HEK293 (cell line): Measurements from ENCODE around the gene SFXN1.

Source experiments
- CTCF ChIA-PET: fragments of 350-600 bp; formaldehyde crosslinking; extraction: SDS; loops from one replicate; lab custom pipeline; 2021; ENCODE audit warnings: antibody characterized with exemption; lab: Yijun Ruan, JAX
- POLR2A ChIA-PET: fragments of 300-600 bp; formaldehyde crosslinking; extraction: SDS; loops from one replicate; lab custom pipeline; 2020; ENCODE audit warnings: antibody characterized with exemption, inconsistent platforms; lab: Yijun Ruan, JAX
- H3K27ac ChIP-seq: fragments of 200-500 bp; sonication (Bioruptor generic); 2 replicates; pipeline ENCODE4 v1.5.1; 2014; ENCODE audit warnings: low read depth, low read length, control low read depth, inconsistent platforms; ENCODE audit errors: extremely low read depth
- H3K36me3 ChIP-seq, 2 experiments: fragments of 200-500 bp in 1 of 2; sonication (Bioruptor generic) in 1 of 2; 1 replicate in 1 of 2; 2 replicates in 1 of 2; pipeline ENCODE4 v1.5.1; 2014 to 2017; ENCODE audit warnings: inconsistent platforms in 2 of 2, low read length in 2 of 2; ENCODE audit not compliant: control insufficient read depth in 2 of 2, insufficient read depth in 1 of 2
- H3K4me1 ChIP-seq: fragments of 200-500 bp; sonication (Bioruptor generic); 2 replicates; pipeline ENCODE4 v1.5.1; 2014; ENCODE audit warnings: mild to moderate bottlenecking, low read length, inconsistent platforms; ENCODE audit not compliant: control insufficient read depth, insufficient read depth
- H3K4me3 ChIP-seq: 2 replicates; pipeline ENCODE4 v1.5.1; 2011; ENCODE audit warnings: low read depth, mild to moderate bottlenecking, control low read depth, low read length, moderate library complexity
- H3K9me3 ChIP-seq: fragments of 200-500 bp; sonication (Bioruptor generic); 2 replicates; pipeline ENCODE4 v1.5.1; 2014; ENCODE audit warnings: low read depth, low read length, inconsistent platforms; ENCODE audit not compliant: control insufficient read depth, insufficient read depth
- GFI1B ChIP-seq: fragments of 450-650 bp; formaldehyde crosslinking; IDR thresholded peaks from 2 replicates; pipeline ENCODE4 v1.5.1; 2016; ENCODE audit warnings: missing biosample characterization, missing genetic modification characterization
- HOXA7 ChIP-seq: sonication (generic); formaldehyde crosslinking; IDR thresholded peaks from 2 replicates; pipeline ENCODE4 v1.8.1; 2022; ENCODE audit warnings: missing genetic modification reagents, borderline replicate concordance
- MYNN ChIP-seq: fragments of 450-650 bp; formaldehyde crosslinking; IDR thresholded peaks from 2 replicates; pipeline ENCODE4 v1.5.1; 2016; ENCODE audit warnings: missing biosample characterization, missing genetic modification characterization, borderline replicate concordance
- OSR2 ChIP-seq: fragments of 450-650 bp; formaldehyde crosslinking; IDR thresholded peaks from 2 replicates; pipeline ENCODE4 v1.5.1; 2016; ENCODE audit warnings: missing biosample characterization, missing genetic modification characterization
- SCRT2 ChIP-seq: fragments of 450-650 bp; formaldehyde crosslinking; IDR thresholded peaks from 2 replicates; pipeline ENCODE4 v1.5.1; 2016; ENCODE audit warnings: missing biosample characterization, missing genetic modification characterization
- SETDB1 ChIP-seq: IDR thresholded peaks from one replicate; pipeline ENCODE4 v1.6.1; 2017; ENCODE audit warnings: mild to moderate bottlenecking, low read length, moderate library complexity, mixed read lengths; ENCODE audit not compliant: insufficient read length
- SP3 ChIP-seq: fragments of 450-650 bp; formaldehyde crosslinking; IDR thresholded peaks from 2 replicates; pipeline ENCODE4 v1.5.1; 2016; ENCODE audit warnings: missing biosample characterization, missing genetic modification characterization
- ZBTB1 ChIP-seq: fragments of 450-650 bp; formaldehyde crosslinking; IDR thresholded peaks from 2 replicates; pipeline ENCODE4 v1.5.1; 2016; ENCODE audit warnings: missing biosample characterization, missing genetic modification characterization
- ZBTB20 ChIP-seq: fragments of 450-650 bp; formaldehyde crosslinking; IDR thresholded peaks from 2 replicates; pipeline ENCODE4 v1.5.1; 2016; ENCODE audit warnings: missing biosample characterization, missing genetic modification characterization
- ZBTB49 ChIP-seq: fragments of 450-650 bp; formaldehyde crosslinking; IDR thresholded peaks from 2 replicates; pipeline ENCODE4 v1.5.1; 2016; ENCODE audit warnings: missing biosample characterization, missing genetic modification characterization, low read depth
- ZBTB7A ChIP-seq: fragments of 450-650 bp; formaldehyde crosslinking; IDR thresholded peaks from 2 replicates; pipeline ENCODE4 v1.5.1; 2016; ENCODE audit warnings: low read depth, missing biosample characterization, missing genetic modification characterization
- ZFP69B ChIP-seq: fragments of 450-650 bp; formaldehyde crosslinking; IDR thresholded peaks from 2 replicates; pipeline ENCODE4 v1.5.1; 2016; ENCODE audit warnings: missing biosample characterization, missing genetic modification characterization
- ZNF133 ChIP-seq: fragments of 450-650 bp; formaldehyde crosslinking; IDR thresholded peaks from 2 replicates; pipeline ENCODE4 v1.5.1; 2016; ENCODE audit warnings: missing biosample characterization, missing genetic modification characterization
- ZNF148 ChIP-seq: fragments of 450-650 bp; formaldehyde crosslinking; IDR thresholded peaks from 2 replicates; pipeline ENCODE4 v1.5.0; 2017; ENCODE audit warnings: missing biosample characterization, missing genetic modification characterization, borderline replicate concordance
- ZNF169 ChIP-seq: fragments of 450-650 bp; formaldehyde crosslinking; IDR thresholded peaks from 2 replicates; pipeline ENCODE4 v1.5.1; 2016; ENCODE audit warnings: missing biosample characterization, missing genetic modification characterization
- ZNF223 ChIP-seq: fragments of 450-650 bp; formaldehyde crosslinking; IDR thresholded peaks from 2 replicates; pipeline ENCODE4 v1.5.1; 2016; ENCODE audit warnings: missing biosample characterization, missing genetic modification characterization
- ZNF26 ChIP-seq: fragments of 450-650 bp; formaldehyde crosslinking; IDR thresholded peaks from 2 replicates; pipeline ENCODE4 v1.5.1; 2016; ENCODE audit warnings: missing biosample characterization, missing genetic modification characterization
- ZNF394 ChIP-seq: fragments of 450-650 bp; formaldehyde crosslinking; IDR thresholded peaks from 2 replicates; pipeline ENCODE4 v1.5.1; 2016; ENCODE audit warnings: missing biosample characterization, missing genetic modification characterization, mild to moderate bottlenecking, moderate library complexity, borderline replicate concordance
- ZNF433 ChIP-seq: fragments of 450-650 bp; formaldehyde crosslinking; IDR thresholded peaks from 2 replicates; pipeline ENCODE4 v1.5.1; 2016; ENCODE audit warnings: missing biosample characterization, missing genetic modification characterization, low read depth
- ZNF548 ChIP-seq: fragments of 450-650 bp; formaldehyde crosslinking; IDR thresholded peaks from 2 replicates; pipeline ENCODE4 v1.5.1; 2016; ENCODE audit warnings: missing biosample characterization, missing genetic modification characterization
- ZNF670 ChIP-seq: fragments of 450-650 bp; formaldehyde crosslinking; IDR thresholded peaks from 2 replicates; pipeline ENCODE4 v1.5.1; 2016; ENCODE audit warnings: missing biosample characterization, missing genetic modification characterization, low read depth
- ZNF792 ChIP-seq: fragments of 450-650 bp; formaldehyde crosslinking; IDR thresholded peaks from 2 replicates; pipeline ENCODE4 v1.5.1; 2016; ENCODE audit warnings: missing biosample characterization, missing genetic modification characterization
- ZSCAN18 ChIP-seq: fragments of 450-650 bp; formaldehyde crosslinking; IDR thresholded peaks from 2 replicates; pipeline ENCODE4 v1.5.1; 2016; ENCODE audit warnings: missing biosample characterization, missing genetic modification characterization
- ZSCAN4 ChIP-seq: fragments of 450-650 bp; formaldehyde crosslinking; IDR thresholded peaks from 2 replicates; pipeline ENCODE4 v1.5.1; 2017; ENCODE audit warnings: missing biosample characterization, missing genetic modification characterization

The SFXN1 gene

GRCh38 chr5:175447571-175447970 is 30.8 kb upstream of the SFXN1 start:
- no peaks in the 10 kb centered on the region for H3K4me1 ChIP-seq
- H3K9me3 ChIP-seq, result no peaks in the 10 kb centered on the region
- no peaks in the 10 kb centered on the region for H3K36me3 ChIP-seq
- TF ChIP-seq HOXA7, result no peak
- TF ChIP-seq ZNF148 (tag by site-specific recombination), result no peak
- no peak for TF ChIP-seq ZBTB7A (tag by site-specific recombination)
- TF ChIP-seq SP3 (tag by site-specific recombination), result no peak
- TF ChIP-seq ZNF792 (tag by site-specific recombination), result no peak
- TF ChIP-seq ZNF548, result no peak
- TF ChIP-seq OSR2 (tag by site-specific recombination), result no peak
- TF ChIP-seq ZNF670 (tag by site-specific recombination), result no peak
- TF ChIP-seq, all 188 proteins: peak for 0
- H3K4me3 ChIP-seq, result no peak overlapping the region
- POLR2A ChIA-PET, result no interaction called here
- no peak overlapping the region for H3K27ac ChIP-seq
- CTCF ChIA-PET, result interaction anchor here (1.9 to 4.7 kb wide), 2 partner anchors 11 to 16 kb away, joined by 12 to 18 read pairs; no protein-coding TSS in a partner anchor

- TF ChIP-seq ZBTB49 (tag by site-specific recombination), result no peak
- no peak for TF ChIP-seq ZSCAN18 (tag by site-specific recombination)
- no peak for TF ChIP-seq ZNF223 (tag by site-specific recombination)
- no peak for TF ChIP-seq ZBTB1 (tag by site-specific recombination)
- no peak for TF ChIP-seq SCRT2 (tag by site-specific recombination)
- no peak for TF ChIP-seq SETDB1
- no peak for TF ChIP-seq GFI1B (tag by site-specific recombination)
- TF ChIP-seq ZNF133 (tag by site-specific recombination), result no peak
- CTCF ChIA-PET, result interaction anchor here (0.6 to 4.7 kb wide), 4 partner anchors 10 to 497 kb away, joined by 3 to 18 read pairs (median 8); no protein-coding TSS in a partner anchor
Observed at GRCh38 chr5:175448276-175448675, 30.1 kb upstream of the SFXN1 start.

GRCh38 chr5:175452166-175452565 is 26.2 kb upstream of the SFXN1 start:
- POLR2A ChIA-PET, result no interaction called here
- H3K4me3 ChIP-seq, result no peak overlapping the region
- H3K36me3 ChIP-seq, result no peaks in the 10 kb centered on the region
- CTCF ChIA-PET, result interaction anchor here (0.6 to 1.8 kb wide), 3 partner anchors 8 to 498 kb away, joined by 3 to 9 read pairs (median 3); no protein-coding TSS in a partner anchor
- no peak overlapping the region for H3K27ac ChIP-seq
- no peaks in the 10 kb centered on the region for H3K4me1 ChIP-seq
- no peaks in the 10 kb centered on the region for H3K9me3 ChIP-seq
- TF ChIP-seq OSR2 (tag by site-specific recombination) (no peak), ZNF394 (tag by site-specific recombination) (no peak), ZFP69B (tag by site-specific recombination) (no peak), ZSCAN4 (tag by site-specific recombination) (no peak), ZNF433 (tag by site-specific recombination) (no peak), ZNF792 (tag by site-specific recombination) (no peak), MYNN (tag by site-specific recombination) (no peak), ZNF26 (no peak), ZBTB20 (no peak), ZNF169 (no peak)

More at GRCh38 chr5:175448276-175448675, 30.1 kb upstream of the SFXN1 start:
- Histone ChIP-seq H3K9me3 (no peaks in the 10 kb centered on the region), H3K27ac (no peak overlapping the region), H3K36me3 (no peaks in the 10 kb centered on the region), H3K4me3 (no peak overlapping the region), H3K4me1 (no peaks in the 10 kb centered on the region)
- POLR2A ChIA-PET, result interaction anchor here (0.6 kb wide), 1 partner anchor 600 kb away, joined by 4 read pairs; no protein-coding TSS in a partner anchor
